ENCODE data around the gene GATD1. TPM values are rescaled to one million over a fixed set of nuclear protein-coding genes. Genes with fewer than 3 reads are reported as not detected.

The GATD1 gene
- total and polyA plus RNA-seq, 9 of the 15 experiments (the other 6 are each of a cell fraction or from before 2014, with no cell fraction given): 2.8 to 144 (median 36.9) TPM

DNA sequence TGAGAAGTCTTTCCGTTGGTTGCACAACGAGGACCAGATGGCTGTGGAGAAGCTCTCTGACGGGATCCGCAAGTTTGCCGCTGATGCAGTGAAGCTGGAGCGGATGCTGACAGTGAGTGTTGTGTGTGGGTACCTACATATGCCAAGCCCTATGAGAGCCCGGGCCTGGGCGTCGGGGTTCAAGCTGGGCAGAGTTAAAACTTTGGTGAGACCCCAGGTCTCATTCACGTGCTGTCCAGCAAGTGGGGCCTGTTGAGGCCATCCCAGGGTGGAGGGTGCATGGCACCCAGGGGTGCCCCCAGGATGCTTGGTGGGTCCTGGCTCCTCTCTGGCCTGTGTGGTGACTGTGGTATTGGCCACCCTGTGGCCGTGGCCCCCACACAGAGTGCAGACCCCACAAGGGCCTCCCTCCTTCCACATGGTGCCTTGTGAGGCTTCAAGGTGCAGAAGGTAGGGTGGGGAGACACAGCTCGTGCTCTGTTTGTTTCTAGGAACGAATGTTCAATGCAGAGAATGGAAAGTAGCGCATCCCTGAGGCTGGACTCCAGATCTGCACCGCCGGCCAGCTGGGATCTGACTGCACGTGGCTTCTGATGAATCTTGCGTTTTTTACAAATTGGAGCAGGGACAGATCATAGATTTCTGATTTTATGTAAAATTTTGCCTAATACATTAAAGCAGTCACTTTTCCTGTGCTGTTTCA lies 12.8 kb downstream of the GATD1 start (continued):
- TF ChIP-seq, protein P1, sequence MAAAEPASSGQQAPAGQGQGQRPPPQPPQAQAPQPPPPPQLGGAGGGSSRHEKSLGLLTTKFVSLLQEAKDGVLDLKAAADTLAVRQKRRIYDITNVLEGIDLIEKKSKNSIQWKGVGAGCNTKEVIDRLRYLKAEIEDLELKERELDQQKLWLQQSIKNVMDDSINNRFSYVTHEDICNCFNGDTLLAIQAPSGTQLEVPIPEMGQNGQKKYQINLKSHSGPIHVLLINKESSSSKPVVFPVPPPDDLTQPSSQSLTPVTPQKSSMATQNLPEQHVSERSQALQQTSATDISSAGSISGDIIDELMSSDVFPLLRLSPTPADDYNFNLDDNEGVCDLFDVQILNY (CRISPR knock-in tag; IDR thresholded peaks at IDR 0.05): no peak
- TF ChIP-seq NR3C1 (CRISPR knock-in tag; IDR thresholded peaks at IDR 0.05): no peak

DNA sequence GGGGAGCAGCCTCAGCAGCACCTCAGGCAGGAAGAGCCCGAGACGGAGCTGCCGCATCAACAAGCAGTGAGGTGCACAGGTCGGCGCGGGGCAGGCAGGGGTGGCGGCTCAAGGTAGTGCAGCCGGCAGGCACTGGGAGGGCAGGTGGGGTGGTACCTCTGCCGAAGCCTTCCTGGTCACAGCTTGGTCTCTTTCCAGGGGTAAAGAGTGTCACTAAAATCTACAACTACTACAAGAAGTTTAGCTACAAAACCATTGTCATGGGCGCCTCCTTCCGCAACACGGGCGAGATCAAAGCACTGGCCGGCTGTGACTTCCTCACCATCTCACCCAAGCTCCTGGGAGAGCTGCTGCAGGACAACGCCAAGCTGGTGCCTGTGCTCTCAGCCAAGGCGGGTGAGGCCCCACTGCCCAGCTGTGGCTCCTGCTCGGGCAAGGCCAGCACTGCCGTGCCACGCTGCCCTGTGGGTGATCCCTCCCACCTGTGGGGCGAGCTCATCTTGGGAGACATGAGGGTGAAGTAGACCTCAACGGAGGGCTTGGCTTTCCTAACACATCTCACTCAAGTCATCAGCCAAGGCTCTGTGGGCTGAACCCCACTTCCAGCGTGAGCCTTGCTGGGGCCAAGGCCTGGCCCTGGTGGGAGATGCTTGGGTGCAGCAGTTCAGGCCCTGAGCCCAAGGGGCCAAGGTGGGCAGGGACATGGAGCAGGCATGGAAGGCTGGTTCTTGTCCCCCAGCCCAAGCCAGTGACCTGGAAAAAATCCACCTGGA lies 13.6 kb downstream of the GATD1 start:
- 0 out of 3 replicates have a peak, but pooled peaks have one; percentile 2 for ATAC-seq
- H3K9me3 ChIP-seq (replicated peaks; ENCODE audit: control insufficient read depth, insufficient read depth, low read depth, low read length): no peaks in the 10 kb centered on the region
- peaks cover 36% of the 10 kb centered on the region for H4K20me1 ChIP-seq (replicated peaks; ENCODE audit: control insufficient read depth, insufficient read depth, low read length)
- in situ Hi-C loops (cut with MboI) (no loop called here), intact Hi-C loops (cut with micrococcal nuclease) (no loop called here)
- peaks cover 8 to 35% of the 10 kb centered on the region in 2 experiments; a peak in 4 of 5 replicates for H3K4me1 ChIP-seq (replicated peaks in 1 of 2; ENCODE audit: control insufficient read depth in 2 of 2, insufficient read depth in 2 of 2, low read length in 2 of 2)
- H3K27ac ChIP-seq (ENCODE audit: extremely low read depth, low read depth, low read length): no peak overlapping the region
- FAIRE-seq: no peak
- peaks cover 87% of the 10 kb centered on the region for H3K36me3 ChIP-seq (ENCODE audit: control insufficient read depth, insufficient read depth, low read length)
- ChIA-PET POLR2A (interaction anchor here (0.7 to 10.4 kb wide), 14 partner anchors 8 to 283 kb away, joined by 3 to 88 read pairs (median 4); partner anchors contain the start of genes TALDO1 and TMEM80), CTCF (ENCODE audit: low intra/inter-chr PET ratio) (no interaction called here)
- peaks cover 3% of the 10 kb centered on the region; the same call in 1 of the 3 replicates for H3K79me2 ChIP-seq (ENCODE audit: control insufficient read depth, insufficient read depth, low read length)
- H3K27me3 ChIP-seq (ENCODE audit: control insufficient read depth in 2 of 2, insufficient read depth in 2 of 2, low read length in 2 of 2): no peaks in the 10 kb centered on the region
- peaks cover 6% of the 10 kb centered on the region for H3K9me1 ChIP-seq (ENCODE audit: control insufficient read depth, insufficient read depth, low read length)
- no peak overlapping the region for H2AFZ ChIP-seq (ENCODE audit: low read depth, low read length)
- H3K9ac ChIP-seq (ENCODE audit: insufficient read depth in 1 of 2, low read depth in 2 of 2, low read length in 2 of 2): no peak overlapping the region; a peak in 1 of 4 replicates
- no peak for DNase-seq (ENCODE audit: extremely low read depth in 1 of 4, low spot score in 3 of 4)
- WGBS (ENCODE audit: insufficient coverage, low coverage, missing lambda C conversion rate): 92% methylated on average over 22 of the region's 22 CpGs
- H3K4me3 ChIP-seq: no peak overlapping the region
- TSS peak; percentile 37 for BruUV-seq (replicated peaks)
- no peak overlapping the region for H3K4me2 ChIP-seq (ENCODE audit: insufficient read depth, low read length)
- TF ChIP-seq POLR2G (IDR thresholded peaks at IDR 0.05; ENCODE audit: low read depth, low read length) (peak; percentile 80), SIN3B (IDR thresholded peaks at IDR 0.05; ENCODE audit: low read depth) (no peak), POLR2AphosphoS2 (IDR thresholded peaks at IDR 0.05; ENCODE audit: low read length) (peak; percentile 47; the same call in 1 of the 2 replicates), SUPT5H (IDR thresholded peaks at IDR 0.05) (peak; percentile 75), CBX1 (IDR thresholded peaks at IDR 0.05; ENCODE audit: low read depth) (peak; percentile 38), SRSF1 (IDR thresholded peaks at IDR 0.05; ENCODE audit: low read depth, low read length) (no peak), HDAC3 (IDR thresholded peaks at IDR 0.05; ENCODE audit: borderline replicate concordance, partially characterized antibody) (no peak), RB1 (IDR thresholded peaks at IDR 0.05; ENCODE audit: low read depth) (no peak), KDM5B (IDR thresholded peaks at IDR 0.05; ENCODE audit: insufficient replicate concordance, low read depth, low read length) (peak; percentile 8), SRSF7 (optimal IDR thresholded peaks at IDR 0.05; ENCODE audit: low read depth, low read length) (no peak)
- TF ChIP-seq, protein P2, sequence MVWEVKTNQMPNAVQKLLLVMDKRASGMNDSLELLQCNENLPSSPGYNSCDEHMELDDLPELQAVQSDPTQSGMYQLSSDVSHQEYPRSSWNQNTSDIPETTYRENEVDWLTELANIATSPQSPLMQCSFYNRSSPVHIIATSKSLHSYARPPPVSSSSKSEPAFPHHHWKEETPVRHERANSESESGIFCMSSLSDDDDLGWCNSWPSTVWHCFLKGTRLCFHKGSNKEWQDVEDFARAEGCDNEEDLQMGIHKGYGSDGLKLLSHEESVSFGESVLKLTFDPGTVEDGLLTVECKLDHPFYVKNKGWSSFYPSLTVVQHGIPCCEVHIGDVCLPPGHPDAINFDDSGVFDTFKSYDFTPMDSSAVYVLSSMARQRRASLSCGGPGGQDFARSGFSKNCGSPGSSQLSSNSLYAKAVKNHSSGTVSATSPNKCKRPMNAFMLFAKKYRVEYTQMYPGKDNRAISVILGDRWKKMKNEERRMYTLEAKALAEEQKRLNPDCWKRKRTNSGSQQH (CRISPR knock-in tag; IDR thresholded peaks at IDR 0.05): no peak
- TF ChIP-seq, protein P3, sequence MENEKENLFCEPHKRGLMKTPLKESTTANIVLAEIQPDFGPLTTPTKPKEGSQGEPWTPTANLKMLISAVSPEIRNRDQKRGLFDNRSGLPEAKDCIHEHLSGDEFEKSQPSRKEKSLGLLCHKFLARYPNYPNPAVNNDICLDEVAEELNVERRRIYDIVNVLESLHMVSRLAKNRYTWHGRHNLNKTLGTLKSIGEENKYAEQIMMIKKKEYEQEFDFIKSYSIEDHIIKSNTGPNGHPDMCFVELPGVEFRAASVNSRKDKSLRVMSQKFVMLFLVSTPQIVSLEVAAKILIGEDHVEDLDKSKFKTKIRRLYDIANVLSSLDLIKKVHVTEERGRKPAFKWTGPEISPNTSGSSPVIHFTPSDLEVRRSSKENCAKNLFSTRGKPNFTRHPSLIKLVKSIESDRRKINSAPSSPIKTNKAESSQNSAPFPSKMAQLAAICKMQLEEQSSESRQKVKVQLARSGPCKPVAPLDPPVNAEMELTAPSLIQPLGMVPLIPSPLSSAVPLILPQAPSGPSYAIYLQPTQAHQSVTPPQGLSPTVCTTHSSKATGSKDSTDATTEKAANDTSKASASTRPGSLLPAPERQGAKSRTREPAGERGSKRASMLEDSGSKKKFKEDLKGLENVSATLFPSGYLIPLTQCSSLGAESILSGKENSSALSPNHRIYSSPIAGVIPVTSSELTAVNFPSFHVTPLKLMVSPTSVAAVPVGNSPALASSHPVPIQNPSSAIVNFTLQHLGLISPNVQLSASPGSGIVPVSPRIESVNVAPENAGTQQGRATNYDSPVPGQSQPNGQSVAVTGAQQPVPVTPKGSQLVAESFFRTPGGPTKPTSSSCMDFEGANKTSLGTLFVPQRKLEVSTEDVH (IDR thresholded peaks at IDR 0.05; ENCODE audit: low read depth, partially characterized antibody): peak; percentile 22

Measured in K562 (cell line).